OCI-LY3 (cell line): Measurements from ENCODE around the gene ADCY5.

Experiments used
- H2AFZ ChIP-seq: fragments of 200-600, 300-600 bp; shearing (Covaris generic); 2 replicates; pipeline ENCODE4 v1.6.0; 2014; ENCODE audit warnings: antibody characterized with exemption, low read depth, low read length
- H3K27ac ChIP-seq: fragments of 200-600, 300-600 bp; sonication (generic); 2 replicates; pipeline ENCODE4 v1.5.1; 2014; ENCODE audit warnings: mild to moderate bottlenecking, low read length, moderate library complexity, mixed read lengths
- H3K27me3 ChIP-seq: fragments of 200-600, 300-600 bp; sonication (generic); 2 replicates; pipeline ENCODE4 v1.6.1; 2014; ENCODE audit warnings: low read depth, low read length, mixed read lengths
- H3K36me3 ChIP-seq: fragments of 200-600, 300-600 bp; sonication (generic); replicated peaks from 2 replicates; pipeline ENCODE3; 2014; ENCODE audit warnings: low read depth, low read length, mixed read lengths
- H3K4me1 ChIP-seq: fragments of 300-600, 200-600 bp; sonication (generic); 2 replicates; pipeline ENCODE4 v1.6.1; 2014; ENCODE audit warnings: low read length, mixed read lengths
- H3K4me2 ChIP-seq: fragments of 200-600, 300-600 bp; sonication (generic); 2 replicates; pipeline ENCODE4 v1.6.1; 2014; ENCODE audit warnings: low read length, mixed read lengths
- H3K4me3 ChIP-seq: fragments of 300-600, 200-600 bp; sonication (generic); 2 replicates; pipeline ENCODE4 v1.5.1; 2014; ENCODE audit warnings: antibody characterized with exemption, mild to moderate bottlenecking, low read length, moderate library complexity
- H3K79me2 ChIP-seq: fragments of 300-600, 200-600 bp; shearing (Covaris generic); 2 replicates; pipeline ENCODE4 v1.6.1; 2014; ENCODE audit warnings: mild to moderate bottlenecking, low read length, mixed read lengths
- H3K9ac ChIP-seq: fragments of 300-600, 200-600 bp; shearing (Covaris generic); 2 replicates; pipeline ENCODE4 v1.6.0; 2014; ENCODE audit warnings: mild to moderate bottlenecking, low read length, moderate library complexity
- H3K9me3 ChIP-seq: fragments of 200-600, 300-600 bp; shearing (Covaris generic); 2 replicates; pipeline ENCODE4 v1.6.1; 2014; ENCODE audit warnings: low read length, mixed read lengths; ENCODE audit not compliant: insufficient read depth
- H4K20me1 ChIP-seq: fragments of 200-600, 300-600 bp; sonication (generic); 2 replicates; pipeline ENCODE4 v1.6.1; 2016; ENCODE audit warnings: low read length, mixed read lengths; ENCODE audit not compliant: insufficient read depth
- CTCF ChIP-seq: fragments of 200-600, 300-600 bp; sonication (generic); IDR thresholded peaks from 2 replicates; pipeline ENCODE4 v1.5.1; 2014; ENCODE audit warnings: antibody characterized with exemption, low read length, low read depth
- EZH2phosphoT487 ChIP-seq: fragments of 200-600 bp; shearing (Covaris generic); IDR thresholded peaks from 2 replicates; pipeline ENCODE4 v1.6.1; 2018; ENCODE audit warnings: antibody characterized with exemption, mixed run types, low read depth

Gene ADCY5

GRCh38 chr3:123412811-123413604, 35.9 kb downstream of the ADCY5 start:
- no peak overlapping the region for H3K27ac ChIP-seq
- no peak overlapping the region for H3K4me2 ChIP-seq
- H3K79me2 ChIP-seq: no peaks in the 10 kb centered on the region
- H3K27me3 ChIP-seq: no peaks in the 10 kb centered on the region
- no peak overlapping the region for H3K4me3 ChIP-seq
- no peak overlapping the region for H2AFZ ChIP-seq
- H3K9me3 ChIP-seq: no peaks in the 10 kb centered on the region
- H4K20me1 ChIP-seq: no peaks in the 10 kb centered on the region
- no peaks in the 10 kb centered on the region for H3K4me1 ChIP-seq
- no peaks in the 10 kb centered on the region for H3K36me3 ChIP-seq
- TF ChIP-seq CTCF: no peak
- no peak for TF ChIP-seq EZH2phosphoT487
- no peak overlapping the region for H3K9ac ChIP-seq

GRCh38 chr3:123412076-123412475, 36.8 kb downstream of the ADCY5 start:
- no peak overlapping the region for H3K9ac ChIP-seq
- H3K4me2 ChIP-seq: no peak overlapping the region
- no peak for TF ChIP-seq EZH2phosphoT487
- no peak for TF ChIP-seq CTCF
- no peaks in the 10 kb centered on the region for H4K20me1 ChIP-seq
- H3K79me2 ChIP-seq: no peaks in the 10 kb centered on the region
- H3K9me3 ChIP-seq: no peaks in the 10 kb centered on the region
- H3K4me1 ChIP-seq: no peaks in the 10 kb centered on the region
- no peak overlapping the region for H3K27ac ChIP-seq
- no peaks in the 10 kb centered on the region for H3K27me3 ChIP-seq
- H3K36me3 ChIP-seq: no peaks in the 10 kb centered on the region
- no peak overlapping the region for H3K4me3 ChIP-seq
- no peak overlapping the region for H2AFZ ChIP-seq

- no peak overlapping the region for H2AFZ ChIP-seq
Observed at GRCh38 chr3:123411340-123412040, 37.4 kb downstream of the ADCY5 start.

More at GRCh38 chr3:123411340-123412040, 37.4 kb downstream of the ADCY5 start:
- no peaks in the 10 kb centered on the region for H3K36me3 ChIP-seq
- no peak overlapping the region for H3K9ac ChIP-seq
- no peaks in the 10 kb centered on the region for H3K27me3 ChIP-seq
- no peak overlapping the region for H3K4me3 ChIP-seq
- no peaks in the 10 kb centered on the region for H3K79me2 ChIP-seq
- H4K20me1 ChIP-seq: no peaks in the 10 kb centered on the region
- no peak overlapping the region for H3K4me2 ChIP-seq
- no peaks in the 10 kb centered on the region for H3K9me3 ChIP-seq
- TF ChIP-seq EZH2phosphoT487: no peak
- no peak for TF ChIP-seq CTCF
- H3K4me1 ChIP-seq: no peaks in the 10 kb centered on the region
- H3K27ac ChIP-seq: no peak overlapping the region
